Glomerular visceral epithelial cell (primary cell): ENCODE results near the gene ERICH6.
A peak's percentile ranks its signal among the peaks of the same experiment; 100 is the strongest.

Source experiments
- DNase-seq: peaks from one replicate; pipeline ENCODE4 v3.0.0-alpha.2; 2016; ENCODE audit errors: extremely low spot score

Gene ERICH6

GRCh38 chr3:150703756-150704344 lies at the start of gene ERICH6:
ERICH6 (minus strand) TSS chr3:150703920; CDS start chr3:150703898, 22 bp downstream.
- peak; percentile 92 for DNase-seq

DNA sequence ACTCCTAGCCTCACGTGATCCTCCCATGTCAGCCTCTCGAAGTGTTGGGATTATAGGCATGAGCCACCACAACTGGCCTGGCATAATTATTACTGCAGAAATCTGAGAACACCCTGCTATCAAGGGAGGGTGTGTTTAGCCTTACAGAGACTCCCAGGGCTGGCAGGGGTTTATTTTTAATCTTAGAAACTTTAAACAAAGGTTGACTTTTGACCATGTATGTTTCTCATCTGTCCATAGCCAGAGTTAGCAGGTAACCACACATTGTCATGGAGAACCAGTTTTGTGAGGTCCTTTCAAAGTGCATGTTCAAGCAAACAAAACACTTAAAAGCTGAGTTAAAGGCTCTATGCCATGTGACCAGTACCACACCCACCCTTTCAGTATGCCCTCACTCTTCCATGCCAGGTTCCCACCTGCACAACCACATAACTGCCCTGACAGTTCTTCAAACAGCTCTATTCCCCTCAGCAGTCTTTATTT lies 48.1 kb upstream of the ERICH6 start:
- DNase-seq, result no peak

DNA sequence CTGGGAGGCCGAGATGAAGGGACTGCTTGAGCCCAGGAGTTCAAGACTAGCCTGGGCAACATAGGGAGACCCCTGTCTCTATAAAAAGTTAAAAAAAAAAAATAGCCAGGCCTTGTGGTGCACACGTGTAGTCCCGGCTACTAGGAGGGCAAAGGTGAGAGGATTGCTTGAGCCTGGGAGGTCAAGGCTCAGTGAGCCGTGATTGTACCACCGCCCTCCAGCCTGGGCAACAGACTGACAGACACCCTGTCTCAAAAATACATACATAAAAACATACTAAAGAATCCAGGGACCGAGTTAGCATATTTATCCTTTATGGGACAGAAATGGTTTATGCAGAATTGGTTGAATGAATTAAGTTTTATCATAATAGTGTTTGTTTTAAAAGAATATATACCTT lies 45.5 kb upstream of the ERICH6 start:
- DNase-seq, result no peak

- DNase-seq, result no peak
Measured at GRCh38 chr3:150748684-150749047, 44.9 kb upstream of the ERICH6 start.

DNA sequence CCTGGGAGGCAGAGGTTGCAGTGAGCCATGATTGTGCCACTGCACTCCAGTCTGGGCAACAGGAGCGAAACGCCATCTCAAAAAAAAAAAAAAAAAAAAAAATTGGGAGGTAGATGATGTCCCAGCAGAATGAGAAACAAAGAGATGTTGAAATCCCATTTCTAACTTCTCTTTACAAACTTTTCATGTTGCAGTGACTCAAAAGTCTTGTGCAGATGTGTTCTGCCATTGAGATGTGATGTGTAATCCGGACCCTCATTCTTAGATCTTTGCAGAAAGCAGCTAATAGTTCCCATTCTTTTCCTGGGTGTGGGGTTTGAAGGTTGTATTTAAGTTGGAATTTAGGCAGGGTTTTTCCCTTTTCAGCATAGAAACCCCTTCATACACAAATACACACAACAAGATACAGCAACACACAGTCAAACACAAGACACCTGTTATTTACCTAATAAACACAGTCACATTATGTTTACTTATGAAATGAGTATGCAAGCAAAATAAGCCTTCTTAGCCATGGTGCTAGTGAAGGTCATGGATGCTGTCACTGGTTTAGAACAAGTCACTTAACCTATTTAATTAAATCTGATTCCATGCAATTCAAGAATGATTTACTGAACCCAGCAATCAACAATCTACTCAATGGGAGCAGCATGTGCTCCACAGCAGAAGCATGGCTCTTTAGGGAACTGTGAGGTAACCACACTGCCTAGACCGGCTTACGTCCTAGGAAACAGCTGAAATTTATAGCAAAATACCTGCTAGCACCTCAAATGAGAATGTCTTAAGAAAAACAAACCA lies 44.4 kb upstream of the ERICH6 start:
- no peak for DNase-seq

- DNase-seq, result no peak
Measured at GRCh38 chr3:150746791-150747590, 43.3 kb upstream of the ERICH6 start.

GRCh38 chr3:150745832-150746231 lies 42.1 kb upstream of the ERICH6 start:
- DNase-seq, result no peak

DNA sequence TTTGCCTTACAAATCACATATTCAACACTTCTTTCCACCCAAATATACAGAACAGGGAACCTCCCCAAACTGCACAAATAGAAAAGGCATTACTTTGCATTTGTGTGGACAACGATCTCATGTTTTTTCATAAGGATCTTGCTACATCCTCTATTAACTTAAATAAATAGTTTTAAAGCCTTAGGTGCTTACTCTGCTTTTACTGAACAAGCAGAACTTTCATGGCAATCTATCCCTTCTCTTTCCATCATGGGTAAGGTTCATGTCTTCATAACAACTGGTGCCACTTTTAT lies 41.1 kb upstream of the ERICH6 start:
- DNase-seq, result no peak

- DNase-seq, result no peak
Measured at GRCh38 chr3:150744041-150744918, 40.6 kb upstream of the ERICH6 start.

DNA sequence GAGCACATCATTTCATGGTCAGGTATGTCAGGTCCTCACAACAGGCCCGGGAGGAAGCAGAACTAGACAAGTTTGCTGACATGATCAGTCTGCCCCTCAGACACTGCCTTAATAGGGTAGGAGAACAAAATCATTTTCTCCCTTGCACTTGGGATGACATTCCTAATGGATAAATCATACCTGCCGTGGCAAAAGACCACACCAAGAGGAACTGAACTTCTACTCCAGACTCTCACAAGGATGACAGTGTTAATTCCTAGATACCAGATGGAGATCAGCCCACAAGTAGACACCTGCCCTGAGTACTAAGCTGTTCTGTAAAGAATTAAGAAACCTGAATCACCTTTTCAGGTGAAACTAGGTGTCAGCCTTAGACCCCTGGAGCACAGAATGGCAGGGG lies 39.8 kb upstream of the ERICH6 start:
- peak; percentile 71 for DNase-seq

- no peak for DNase-seq
Measured at GRCh38 chr3:150742679-150743078, 39.0 kb upstream of the ERICH6 start.

DNA sequence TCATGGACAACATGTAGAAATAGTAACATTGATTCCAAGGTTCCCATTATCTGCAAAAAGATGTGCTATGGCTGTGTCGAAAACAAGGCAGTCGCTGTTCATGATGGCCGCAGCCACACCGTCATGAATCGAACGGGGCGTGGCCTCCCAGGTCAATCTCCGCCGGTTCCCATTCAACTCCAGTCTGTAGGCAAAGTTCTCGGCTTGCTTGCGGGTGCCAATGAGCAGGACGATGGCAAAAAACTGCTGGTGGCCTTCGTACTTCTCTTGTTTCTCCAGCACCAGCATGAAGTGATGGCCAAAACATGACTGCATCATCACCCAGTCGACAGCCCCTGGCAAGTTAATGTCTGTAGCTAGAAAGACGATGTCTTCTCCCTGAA lies 38.4 kb upstream of the ERICH6 start:
- no peak for DNase-seq

GRCh38 chr3:150741497-150742140 lies 37.9 kb upstream of the ERICH6 start:
- DNase-seq, result no peak

DNA sequence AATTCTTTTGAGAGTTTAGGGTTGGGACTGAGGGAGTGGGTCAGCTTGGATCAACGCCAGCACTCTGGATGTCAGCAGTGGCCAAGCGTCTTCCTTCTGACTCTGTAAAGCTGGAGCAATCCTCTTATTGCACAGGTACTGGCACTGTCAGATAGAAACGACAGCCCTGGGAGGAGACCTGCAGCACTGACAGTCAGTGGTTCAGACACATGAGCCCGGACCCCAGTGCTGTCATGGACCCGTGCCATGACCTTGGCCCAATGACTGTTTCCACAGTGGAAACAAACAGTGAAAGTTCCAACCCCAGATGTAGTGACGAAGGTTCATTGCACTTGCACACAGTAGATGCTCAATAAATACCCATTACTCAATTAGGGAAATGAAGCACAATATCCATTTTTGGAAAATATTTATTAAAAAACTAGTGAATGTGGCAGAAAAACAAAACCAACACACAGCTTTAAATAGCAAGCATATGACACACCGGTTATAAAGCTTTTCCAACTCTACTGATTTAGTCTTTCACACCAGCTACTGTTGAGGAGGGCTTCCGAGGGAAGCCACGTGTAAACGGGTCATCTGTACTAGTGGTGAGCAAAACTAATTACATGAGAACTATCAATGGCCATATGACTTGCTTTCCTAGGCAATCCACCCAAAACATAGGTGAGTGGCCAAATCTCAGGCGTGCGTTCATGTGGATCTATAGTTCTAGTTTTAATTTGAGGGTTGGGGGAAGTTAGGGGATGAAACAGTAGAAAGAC lies 37.2 kb upstream of the ERICH6 start:
- DNase-seq, result no peak

DNA sequence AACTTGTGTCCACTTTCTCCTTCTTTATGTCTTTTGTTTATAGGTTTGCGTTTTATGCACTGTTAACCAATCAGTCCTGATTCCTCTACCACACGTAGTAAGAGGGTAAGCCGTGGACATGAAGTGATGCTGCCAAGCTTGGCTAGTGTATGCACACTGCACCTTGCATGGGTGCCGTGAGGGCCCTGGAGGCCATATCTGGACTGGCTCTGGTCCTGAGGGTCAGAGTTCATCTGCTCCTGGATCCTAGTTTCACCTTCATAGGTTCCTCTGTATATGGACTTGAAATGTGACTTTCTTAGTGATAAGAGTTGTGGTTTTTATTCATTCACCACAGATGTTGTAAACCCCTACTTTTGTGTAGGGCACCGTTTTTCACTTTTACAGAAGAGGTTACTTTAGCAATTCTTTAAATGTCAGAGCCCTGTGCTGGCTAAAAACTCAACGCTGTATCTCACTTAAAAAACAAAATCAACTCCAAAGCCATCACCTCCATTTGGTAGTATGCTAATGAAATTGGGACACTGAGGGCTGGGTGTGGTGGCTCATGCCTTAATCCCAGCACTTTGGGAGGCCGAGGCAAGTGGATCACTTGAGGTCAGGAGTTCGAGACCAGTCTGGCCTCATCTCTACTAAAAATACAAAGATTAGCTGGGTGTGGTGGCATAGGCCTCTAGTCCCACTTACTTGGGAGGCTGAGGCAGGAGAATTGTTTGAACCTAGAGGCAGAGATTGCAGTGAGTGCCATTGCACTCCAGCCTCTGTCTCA lies 36.3 kb upstream of the ERICH6 start:
- no peak for DNase-seq

GRCh38 chr3:150739200-150739863 lies 35.6 kb upstream of the ERICH6 start:
- DNase-seq, result no peak

GRCh38 chr3:150738688-150739087 lies 35.0 kb upstream of the ERICH6 start:
- DNase-seq, result peak; percentile 72

DNA sequence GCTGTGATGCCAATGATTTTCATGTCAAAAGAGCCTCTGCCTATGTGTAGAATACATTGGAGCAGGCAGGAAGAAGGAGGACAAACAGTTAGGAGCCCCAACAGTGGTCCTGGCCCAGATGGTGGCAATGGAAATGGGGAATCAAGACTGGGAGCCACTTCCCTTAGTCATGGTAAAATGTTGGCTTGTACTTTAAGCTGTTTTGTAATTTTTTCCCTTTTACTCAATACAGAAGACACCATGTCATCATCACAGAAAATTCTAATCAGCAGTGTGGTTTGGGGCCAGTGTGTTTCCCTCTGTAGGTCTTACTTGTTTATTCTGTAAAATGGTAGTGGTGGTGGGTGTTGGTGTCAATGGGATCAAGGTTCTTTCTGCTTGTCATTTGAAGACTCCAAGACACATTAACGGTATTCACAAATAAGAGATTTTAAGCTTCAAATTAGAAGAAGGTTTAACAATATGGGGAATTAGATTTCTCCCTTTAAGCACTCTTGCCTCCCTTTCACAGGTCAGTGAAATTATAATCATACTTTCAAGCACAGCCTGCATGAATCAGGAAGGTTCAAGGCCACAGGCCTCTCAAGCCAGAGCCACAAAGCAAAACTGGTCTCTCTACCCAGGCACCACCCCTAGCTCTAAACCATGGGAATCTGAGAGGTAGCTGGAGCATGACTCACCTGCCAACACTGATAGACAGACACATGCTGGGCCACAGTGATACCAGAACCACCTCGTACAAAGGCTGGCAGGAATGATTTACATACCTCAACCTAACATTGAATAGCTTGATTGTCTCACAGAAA lies 34.4 kb upstream of the ERICH6 start:
- DNase-seq, result peak; percentile 71
